Nucleus accumbens (tissue), 56 donors: ENCODE data around the gene ARHGAP18.
"Not testable (repeated sequence)": the region's sequence is repeated elsewhere in the genome, so short reads cannot be mapped to it uniquely, and the experiment has no call there.

Experiments used
- DNase-seq, 56 donors: peaks; one replicate each; lab custom pipeline; 2025; lab: John Stamatoyannopoulos, UW

Gene ARHGAP18

DNA sequence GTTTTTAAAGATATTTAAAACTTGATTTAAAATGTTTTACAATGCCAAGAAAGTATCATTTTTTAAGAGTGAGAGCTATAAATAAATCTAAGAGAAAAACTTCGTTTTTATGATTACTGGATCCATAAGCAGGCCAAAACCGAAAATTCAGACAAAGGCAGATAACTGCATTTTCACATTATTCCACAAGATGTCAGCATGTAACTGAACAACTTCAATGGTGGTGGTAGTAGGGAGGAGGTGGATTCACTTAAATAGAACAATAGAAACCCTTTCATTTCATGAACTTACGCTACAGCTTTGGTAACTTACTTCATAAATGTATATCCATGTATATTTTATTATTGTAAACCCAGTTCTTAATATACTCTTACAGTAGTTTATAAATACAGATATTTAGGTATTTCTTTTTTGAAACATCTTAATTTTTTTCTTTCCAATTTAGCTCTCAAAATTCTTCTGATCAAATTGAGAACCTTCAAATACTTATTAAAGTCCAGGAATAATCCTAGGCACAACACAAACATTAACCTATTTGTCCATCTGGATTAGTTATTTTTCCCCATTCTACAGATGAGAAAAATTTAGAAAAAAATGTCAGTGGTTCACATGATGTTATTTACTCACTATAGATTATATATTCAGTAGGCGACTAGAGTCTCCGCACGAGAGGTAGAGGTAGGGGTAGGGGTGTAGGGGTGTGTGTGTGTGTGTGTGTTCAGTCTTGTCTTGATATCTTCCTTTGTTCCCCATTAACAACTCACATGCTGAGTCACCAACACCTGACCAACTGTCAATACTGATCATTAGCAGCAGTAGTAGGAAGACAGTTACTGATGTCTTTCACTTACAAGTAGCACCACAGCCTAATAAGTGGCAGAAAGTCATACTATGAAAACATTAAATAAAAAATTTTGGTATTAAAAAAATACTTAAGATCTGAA is 111.5 kb downstream of the ARHGAP18 start:
- peak in 2 of 56 donors; percentile 1 to 21 for DNase-seq

DNA sequence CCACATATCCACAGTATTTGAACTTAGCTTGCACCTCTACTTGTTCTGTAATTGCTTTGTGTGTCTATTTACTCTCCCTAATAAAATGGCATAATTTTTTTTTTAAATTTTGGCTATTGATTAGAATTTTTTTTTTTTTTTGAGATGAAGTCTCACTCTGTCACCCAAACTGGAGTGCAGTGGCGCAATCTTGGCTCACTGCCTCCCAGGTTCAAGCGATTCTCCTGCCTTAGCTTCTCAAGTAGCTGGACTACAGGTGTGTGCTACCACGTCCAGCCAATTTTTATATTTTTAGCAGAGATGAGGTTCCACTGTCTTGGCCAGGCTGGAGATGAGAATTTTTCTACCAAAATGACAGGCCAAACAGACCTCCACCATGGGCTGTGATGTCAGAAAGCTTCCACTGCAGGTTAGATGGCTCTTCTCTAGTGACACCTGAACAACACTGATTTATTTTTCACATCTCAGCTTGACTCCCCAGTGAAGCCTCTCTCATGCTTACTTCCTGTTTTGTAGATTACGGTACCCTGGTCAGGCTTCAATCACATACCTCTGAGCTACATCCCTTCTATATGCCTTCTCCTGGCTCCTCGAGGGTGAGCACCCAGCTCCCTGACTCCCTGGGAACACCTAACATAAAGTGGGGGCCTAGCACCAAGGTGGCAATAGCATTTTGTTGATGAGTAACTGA is 112.8 kb downstream of the ARHGAP18 start:
- no peak for DNase-seq

GRCh38 chr6:129596522-129596921 is 113.5 kb downstream of the ARHGAP18 start:
- no peak for DNase-seq

DNA sequence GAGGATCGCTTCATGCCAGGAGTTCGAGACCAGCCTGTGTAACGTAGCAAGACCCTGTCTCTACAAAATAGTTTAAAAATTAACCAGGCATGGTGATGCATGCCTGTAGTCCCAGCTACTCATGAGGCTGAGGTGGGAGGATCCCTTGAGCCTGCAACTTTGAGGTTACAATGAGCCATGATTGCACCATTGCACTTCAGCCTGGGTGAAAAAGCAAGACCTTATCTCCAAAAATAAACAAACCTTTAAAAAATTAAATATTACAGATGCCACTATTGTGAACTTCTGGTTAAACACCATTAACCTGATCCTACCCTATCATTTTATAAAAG is 116.8 kb downstream of the ARHGAP18 start:
- DNase-seq = no peak

- DNase-seq = no peak
These were observed 117.3 kb downstream of the ARHGAP18 start for GRCh38 chr6:129592516-129593232.

- no peak for DNase-seq
These were observed 119.5 kb downstream of the ARHGAP18 start for GRCh38 chr6:129590408-129591022.

DNA sequence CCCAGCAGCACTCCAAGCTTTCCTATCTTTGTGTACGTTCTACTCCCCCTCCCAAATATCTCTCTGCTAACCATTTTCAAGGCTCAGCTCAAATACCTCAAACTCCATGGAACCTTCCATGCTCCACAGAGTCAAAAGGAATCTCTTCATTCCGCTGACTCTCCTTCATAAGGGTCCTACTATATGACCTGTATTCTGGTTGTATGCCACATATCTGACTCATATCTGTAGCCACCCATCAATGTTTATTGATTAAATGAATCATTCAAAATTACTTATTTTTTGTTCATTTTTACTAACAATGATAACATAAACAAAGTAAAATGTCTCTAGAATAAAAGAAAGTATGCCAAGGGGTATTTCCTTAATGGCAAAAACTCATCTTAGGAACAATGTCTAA is 123.2 kb downstream of the ARHGAP18 start:
- no peak for DNase-seq

GRCh38 chr6:129583866-129584265 is 126.1 kb downstream of the ARHGAP18 start:
- DNase-seq = peak in 18 of 56 donors; percentile 2 to 61 (median 25)

DNA sequence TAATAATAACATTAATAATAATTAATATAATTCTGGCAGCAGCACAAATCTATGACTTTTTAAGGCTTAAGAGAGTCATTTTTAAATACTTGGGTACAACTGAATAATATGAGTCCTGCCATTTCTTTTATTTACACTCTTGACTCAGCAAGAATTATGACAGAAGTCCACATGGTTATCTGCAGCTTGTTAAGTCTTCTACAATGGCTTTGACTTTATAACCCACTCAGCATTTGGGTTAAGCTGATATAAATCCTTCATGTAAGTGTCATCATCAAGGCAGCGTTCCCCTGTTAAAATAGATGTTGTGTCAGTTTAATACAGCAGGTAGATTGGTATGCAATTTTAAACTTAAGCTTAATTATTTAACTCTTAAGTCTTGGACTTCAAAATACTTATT is 131.7 kb downstream of the ARHGAP18 start:
- no peak for DNase-seq

DNA sequence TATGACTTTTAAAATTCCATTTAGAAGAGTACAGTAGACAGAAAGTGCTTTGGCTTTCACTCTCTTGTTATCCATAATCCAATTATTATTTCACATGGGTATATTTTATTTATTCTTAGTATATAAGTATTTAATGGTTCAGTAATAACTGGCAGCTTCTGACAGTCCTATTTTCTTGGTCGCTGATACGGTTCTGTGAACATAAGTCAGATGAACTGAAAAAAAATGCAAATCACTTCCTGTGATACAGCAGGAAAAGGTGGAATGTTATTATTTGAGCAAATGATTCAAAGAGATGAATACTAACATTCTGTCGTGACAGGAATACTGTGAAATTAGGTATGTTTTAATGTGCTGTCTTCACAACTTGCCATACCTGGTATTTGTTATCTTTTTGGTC is 132.3 kb downstream of the ARHGAP18 start:
- no peak for DNase-seq

- DNase-seq = no peak
These were observed 133.5 kb downstream of the ARHGAP18 start for GRCh38 chr6:129576456-129576855.

- DNase-seq = peak in 5 of 56 donors; percentile 1 to 6 (median 3)
These were observed 134.4 kb downstream of the ARHGAP18 start for GRCh38 chr6:129575378-129576118.

DNA sequence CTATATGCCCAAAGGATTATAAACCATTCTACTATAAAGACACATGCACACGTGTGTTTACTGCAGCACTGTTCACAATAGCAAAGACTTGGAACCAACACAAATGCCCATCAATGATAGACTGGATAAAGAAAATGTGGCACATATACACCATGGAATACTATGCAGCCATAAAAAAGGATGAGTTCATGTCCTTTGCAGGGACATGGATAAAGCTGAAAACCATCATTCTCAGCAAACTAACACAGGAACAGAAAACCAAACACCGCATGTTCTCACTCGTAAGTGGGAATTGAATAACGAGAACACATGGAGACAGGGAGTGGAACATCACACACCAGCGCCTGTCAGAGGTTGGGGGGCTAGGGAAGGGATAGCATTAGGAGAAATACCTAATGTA is 135.4 kb downstream of the ARHGAP18 start:
- not testable (repeated sequence) for DNase-seq

DNA sequence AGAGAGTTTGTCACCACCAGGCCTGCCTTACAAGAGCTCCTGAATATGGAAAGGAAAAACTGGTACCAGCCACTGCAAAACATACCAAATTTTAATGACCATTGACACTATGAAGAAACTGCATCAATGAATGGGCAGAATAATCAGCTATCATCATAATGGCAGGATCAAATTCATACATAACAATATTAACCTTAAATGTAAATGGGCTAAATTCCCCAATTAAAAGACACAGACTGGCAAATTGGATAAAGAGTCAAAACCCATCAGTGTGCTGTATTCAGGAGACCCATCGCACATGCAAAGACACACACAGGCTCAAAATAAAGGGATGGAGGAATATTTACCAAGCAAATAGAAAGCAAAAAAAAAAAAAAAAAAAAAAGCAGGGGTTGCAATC is 139.0 kb downstream of the ARHGAP18 start:
- not testable (repeated sequence) for DNase-seq

- no peak for DNase-seq
These were observed 142.0 kb downstream of the ARHGAP18 start for GRCh38 chr6:129568015-129568414.

GRCh38 chr6:129567374-129567773 is 142.6 kb downstream of the ARHGAP18 start:
- DNase-seq = peak in 3 of 56 donors; percentile 1 to 20 (median 9)

DNA sequence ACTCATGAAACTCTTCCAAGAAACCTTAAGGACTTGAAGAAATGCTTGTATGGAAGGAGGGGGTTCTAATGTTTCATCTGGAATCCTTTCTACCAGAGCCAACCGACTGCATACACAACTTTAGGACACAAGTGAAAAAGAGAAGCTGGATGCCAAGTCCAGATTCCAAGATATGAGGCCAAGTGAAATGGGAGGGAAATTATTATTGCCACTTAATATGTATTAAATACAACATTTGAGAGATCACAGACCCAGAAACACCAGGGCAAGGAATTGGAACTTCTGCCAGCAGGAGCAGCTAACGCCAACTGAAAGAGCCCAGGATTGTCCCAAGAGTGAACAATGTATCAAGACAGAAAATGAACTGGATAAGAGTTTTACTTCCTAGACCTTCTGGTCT is 144.2 kb downstream of the ARHGAP18 start:
- DNase-seq = no peak

DNA sequence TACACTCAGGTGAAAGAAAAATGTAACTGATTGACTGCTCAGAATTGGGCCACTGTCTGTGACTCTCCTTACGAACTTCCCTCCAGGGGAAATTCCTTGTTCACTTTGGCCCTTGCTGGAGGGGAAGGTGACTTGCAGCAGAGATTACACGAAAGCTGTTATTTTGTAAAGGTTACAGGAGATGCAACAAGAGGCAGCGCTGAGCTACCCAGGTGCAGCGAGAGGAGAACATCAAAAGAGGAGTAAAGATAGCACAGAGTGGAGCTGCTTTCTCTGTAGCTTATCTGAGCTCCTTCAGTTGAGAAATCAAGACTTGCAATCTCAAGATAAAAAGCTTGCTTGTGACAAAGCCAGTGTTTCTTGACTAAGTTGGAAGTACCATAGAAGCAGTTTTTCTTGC is 144.6 kb downstream of the ARHGAP18 start:
- no peak for DNase-seq

DNA sequence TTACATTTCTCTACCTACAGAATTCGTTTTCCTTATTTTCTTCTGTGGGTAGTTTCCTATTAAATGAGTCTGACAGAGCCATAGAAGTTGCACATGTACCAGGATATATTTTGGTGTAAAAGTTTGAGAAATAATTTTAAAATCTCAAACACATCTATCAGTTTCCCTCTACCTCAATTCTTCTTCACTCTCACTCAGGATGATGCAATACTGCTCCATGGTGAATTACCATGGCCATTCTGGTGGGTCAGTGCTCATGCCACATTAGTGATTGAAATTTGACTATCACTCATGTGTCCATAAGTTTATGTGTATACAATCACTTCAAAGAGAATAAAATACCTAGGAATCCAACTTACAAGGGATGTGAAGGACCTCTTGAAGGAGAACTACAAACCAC is 151.7 kb downstream of the ARHGAP18 start:
- DNase-seq = no peak
